HFFc6 (cell line): ENCODE measurements around the gene CAPN12. TPM values are rescaled to one million over a fixed set of nuclear protein-coding genes. Genes with fewer than 3 reads are reported as not detected.
"Not testable (repeated sequence)": the region's sequence is repeated elsewhere in the genome, so short reads cannot be mapped to it uniquely, and the experiment has no call there.

ENCODE experiments used
- DNase-seq: peaks from one replicate; pipeline ENCODE4 v3.0.0-alpha.2; 2018
- H3K27ac Mint-ChIP-seq: 2 replicates; pipeline ENCODE4 v1.8.0; 2020; ENCODE audit warnings: mild to moderate bottlenecking, mixed read lengths
- H3K27me3 Mint-ChIP-seq: 2 replicates; pipeline ENCODE4 v1.8.0; 2021; ENCODE audit warnings: mild to moderate bottlenecking, moderate library complexity, mixed read lengths; ENCODE audit not compliant: insufficient read depth
- H3K36me3 Mint-ChIP-seq: 2 replicates; pipeline ENCODE4 v1.8.0; 2021; ENCODE audit warnings: low read depth, mixed read lengths
- H3K4me1 Mint-ChIP-seq: 2 replicates; pipeline ENCODE4 v1.8.0; 2020; ENCODE audit warnings: low read depth, mixed read lengths
- H3K4me3 Mint-ChIP-seq: 2 replicates; pipeline ENCODE4 v1.8.0; 2020; ENCODE audit warnings: mild to moderate bottlenecking, moderate library complexity, mixed read lengths
- H3K9me3 Mint-ChIP-seq: 2 replicates; pipeline ENCODE4 v1.8.0; 2020; ENCODE audit warnings: mild to moderate bottlenecking, mixed read lengths
- total RNA-seq, 6 experiments: library from RNA; stranded (reverse); fragmentation: NEBNext Ultra II Directional; extraction: Animal tissue kit (Norgen Biotek cat#: 25700); gene quantifications; 2 replicates in 1 of 6; 3 replicates in 5 of 6; pipeline ENCODE4 v1.2.3, GENCODE V29; 2021
- TF ChIP-seq, protein P1 (sequence below): fragments of 200-600 bp; sonication (generic); IDR thresholded peaks from 2 replicates; pipeline ENCODE4 v1.5.0; 2021; ENCODE audit warnings: antibody characterized with exemption, mild to moderate bottlenecking

CAPN12 gene
- total RNA-seq, 6 experiments from 2014 or later = 0.09 to 0.45 (median 0.19) TPM

DNA sequence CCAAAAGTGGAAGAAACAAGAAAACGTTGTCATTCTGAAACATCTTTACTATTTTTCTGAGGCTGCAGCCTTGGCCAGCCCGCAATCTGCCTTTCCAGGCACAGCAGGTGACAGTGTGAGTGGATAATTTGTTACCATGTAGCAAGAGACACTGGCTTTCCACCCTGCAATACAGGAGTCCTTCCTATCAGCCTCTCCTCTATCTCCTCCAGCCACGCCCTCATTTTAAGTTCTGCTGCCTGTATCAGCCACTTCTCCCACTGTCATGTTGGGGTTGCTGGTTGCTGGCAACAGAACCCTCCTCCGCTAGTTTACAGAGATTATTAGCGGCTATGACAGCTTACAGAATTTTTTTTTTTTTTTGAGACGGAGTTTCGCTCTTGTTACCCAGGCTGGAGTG, 36.8 kb upstream of the CAPN12 start:
- H3K4me3 Mint-ChIP-seq = no peak overlapping the region
- TF ChIP-seq, protein P1, sequence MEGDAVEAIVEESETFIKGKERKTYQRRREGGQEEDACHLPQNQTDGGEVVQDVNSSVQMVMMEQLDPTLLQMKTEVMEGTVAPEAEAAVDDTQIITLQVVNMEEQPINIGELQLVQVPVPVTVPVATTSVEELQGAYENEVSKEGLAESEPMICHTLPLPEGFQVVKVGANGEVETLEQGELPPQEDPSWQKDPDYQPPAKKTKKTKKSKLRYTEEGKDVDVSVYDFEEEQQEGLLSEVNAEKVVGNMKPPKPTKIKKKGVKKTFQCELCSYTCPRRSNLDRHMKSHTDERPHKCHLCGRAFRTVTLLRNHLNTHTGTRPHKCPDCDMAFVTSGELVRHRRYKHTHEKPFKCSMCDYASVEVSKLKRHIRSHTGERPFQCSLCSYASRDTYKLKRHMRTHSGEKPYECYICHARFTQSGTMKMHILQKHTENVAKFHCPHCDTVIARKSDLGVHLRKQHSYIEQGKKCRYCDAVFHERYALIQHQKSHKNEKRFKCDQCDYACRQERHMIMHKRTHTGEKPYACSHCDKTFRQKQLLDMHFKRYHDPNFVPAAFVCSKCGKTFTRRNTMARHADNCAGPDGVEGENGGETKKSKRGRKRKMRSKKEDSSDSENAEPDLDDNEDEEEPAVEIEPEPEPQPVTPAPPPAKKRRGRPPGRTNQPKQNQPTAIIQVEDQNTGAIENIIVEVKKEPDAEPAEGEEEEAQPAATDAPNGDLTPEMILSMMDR = no peak
- no peak overlapping the region for H3K27ac Mint-ChIP-seq
- no peaks in the 10 kb centered on the region for H3K9me3 Mint-ChIP-seq
- H3K4me1 Mint-ChIP-seq = no peaks in the 10 kb centered on the region
- peaks cover 11% of the 10 kb centered on the region for H3K27me3 Mint-ChIP-seq
- DNase-seq = no peak
- H3K36me3 Mint-ChIP-seq = no peaks in the 10 kb centered on the region

DNA sequence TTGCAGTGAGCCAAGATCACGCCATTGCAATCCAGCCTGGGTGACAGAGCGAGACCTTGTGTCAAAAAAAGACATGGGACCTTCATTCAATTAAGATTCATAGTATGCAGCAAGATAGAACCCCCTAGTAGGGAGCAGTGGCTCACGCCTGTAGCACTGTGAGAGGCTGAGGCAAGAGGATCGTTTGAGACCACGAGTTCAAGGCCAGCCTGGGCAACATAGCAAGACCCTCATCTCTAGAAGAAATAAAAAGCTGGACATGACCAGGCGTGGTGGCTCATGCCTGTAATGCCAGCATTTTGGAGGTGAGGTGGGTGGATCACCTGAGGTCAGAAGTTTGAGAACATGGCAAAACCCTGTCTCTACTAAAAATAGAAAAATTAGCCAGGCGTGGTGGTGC, 36.2 kb upstream of the CAPN12 start:
- Mint-ChIP-seq H3K27me3 (peaks cover 11% of the 10 kb centered on the region), H3K9me3 (no peaks in the 10 kb centered on the region), H3K36me3 (no peaks in the 10 kb centered on the region)

DNA sequence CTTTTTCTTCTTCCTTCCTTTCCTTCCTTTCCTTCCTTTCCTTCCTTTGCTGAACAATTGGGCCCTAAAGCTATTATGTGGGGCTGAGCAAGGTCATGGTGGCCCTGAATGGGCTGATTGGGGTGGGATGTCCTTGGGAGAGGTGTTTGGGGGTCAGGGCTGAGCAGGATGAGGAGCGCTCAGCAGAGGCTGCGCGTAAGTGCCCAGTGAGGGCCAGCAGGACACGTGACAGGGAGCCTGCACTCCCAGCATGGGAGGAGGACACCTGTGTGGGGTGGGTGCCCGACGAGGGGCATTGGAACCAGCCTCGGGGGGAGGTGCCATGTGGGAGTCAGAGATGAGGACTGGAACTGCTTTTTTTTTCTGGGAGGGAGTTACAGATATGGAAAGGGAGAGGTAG, 34.5 kb upstream of the CAPN12 start:
- H3K36me3 Mint-ChIP-seq = no peaks in the 10 kb centered on the region
- peaks cover 14% of the 10 kb centered on the region for H3K27me3 Mint-ChIP-seq
- no peaks in the 10 kb centered on the region for H3K9me3 Mint-ChIP-seq
- no peak overlapping the region for H3K27ac Mint-ChIP-seq
- H3K4me1 Mint-ChIP-seq = no peaks in the 10 kb centered on the region
- no peak overlapping the region for H3K4me3 Mint-ChIP-seq
- TF ChIP-seq, protein P1 = no peak
- DNase-seq = no peak

More for the DNA sequence above, 36.2 kb upstream of the CAPN12 start:
- Mint-ChIP-seq H3K27ac (no peak overlapping the region), H3K4me1 (no peaks in the 10 kb centered on the region), H3K4me3 (no peak overlapping the region)
- TF ChIP-seq, protein P1 = no peak
- DNase-seq = no peak

DNA sequence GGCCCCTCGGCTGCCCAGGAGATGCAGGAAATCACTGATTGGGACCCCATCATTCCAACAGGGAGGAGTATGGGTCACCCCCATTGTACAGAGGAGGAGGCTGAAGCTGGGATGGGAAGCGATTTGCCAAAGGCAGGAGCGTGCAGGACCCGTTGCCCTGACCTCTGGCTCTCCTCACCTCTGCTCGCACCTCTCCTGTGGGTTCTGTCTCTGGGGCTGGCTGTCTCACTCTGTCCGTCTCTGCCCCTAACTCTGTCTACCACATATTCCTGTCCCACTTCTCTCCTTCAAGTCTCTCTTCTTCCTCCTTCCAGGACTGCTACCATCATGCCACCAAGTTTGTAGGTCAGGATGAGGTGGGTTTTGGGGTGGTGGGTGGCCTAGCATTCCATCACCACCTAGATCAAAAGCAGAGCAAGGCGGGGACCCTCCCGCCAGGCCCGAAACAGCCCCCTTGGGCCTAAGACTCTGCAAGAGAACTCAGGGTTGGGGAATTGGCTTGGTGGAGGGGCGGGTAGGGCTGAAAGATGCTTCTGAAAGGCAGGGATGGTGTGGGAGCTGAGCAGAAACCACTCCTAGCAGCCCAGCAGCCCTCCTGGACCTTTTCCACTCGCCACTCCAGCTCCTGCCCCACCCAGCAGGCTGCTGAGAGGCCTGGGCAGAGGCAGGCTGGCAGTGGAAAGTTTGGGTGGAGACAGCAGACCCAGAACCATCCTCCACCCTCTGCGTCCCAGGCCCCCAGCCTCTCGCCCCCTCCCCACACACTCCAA, 30.1 kb upstream of the CAPN12 start:
- Mint-ChIP-seq H3K27ac (no peak overlapping the region), H3K9me3 (no peaks in the 10 kb centered on the region), H3K4me1 (no peaks in the 10 kb centered on the region), H3K36me3 (no peaks in the 10 kb centered on the region), H3K27me3 (peaks cover 10% of the 10 kb centered on the region), H3K4me3 (no peak overlapping the region)
- no peak for DNase-seq
- TF ChIP-seq, protein P1 = no peak

DNA sequence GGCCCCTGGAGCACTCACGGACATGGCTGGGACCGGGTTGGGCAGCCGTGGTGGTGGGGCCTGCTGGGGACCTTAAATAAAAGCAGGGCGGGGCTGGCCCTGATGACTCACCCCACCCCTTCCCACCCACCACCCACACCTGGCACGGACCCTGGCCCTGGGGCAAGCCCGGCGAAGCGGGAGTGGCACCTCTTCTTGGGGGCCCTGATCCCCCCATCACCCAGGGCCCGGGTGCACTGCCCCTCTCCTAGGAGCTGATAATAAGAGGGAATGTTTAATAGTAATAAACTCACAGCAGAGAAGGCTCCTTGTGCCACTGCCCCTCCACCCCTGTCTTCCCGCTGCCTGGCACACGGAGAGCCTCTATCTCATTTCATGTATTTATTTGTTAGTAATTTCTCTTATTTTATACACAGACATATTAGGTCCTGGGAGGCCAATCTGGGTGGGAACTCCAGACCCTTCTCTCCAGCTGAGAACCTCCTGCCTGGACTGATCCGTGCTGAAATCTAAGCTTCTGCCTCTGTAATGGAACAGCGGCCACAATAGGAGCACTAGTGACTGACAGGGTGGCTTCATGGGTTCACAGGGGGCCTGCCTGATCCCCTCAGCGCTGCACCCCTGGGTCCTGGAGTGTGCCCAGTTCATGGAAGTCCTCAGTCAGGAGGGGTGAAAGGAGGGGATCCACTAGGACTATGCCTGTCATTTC, 29.3 kb upstream of the CAPN12 start, which contains the start of gene LGALS7:
LGALS7 (minus strand) TSS at position 49 of the 709 bp plus-strand sequence; CDS start at position 24, 25 bp downstream.
- no peaks in the 10 kb centered on the region for H3K4me1 Mint-ChIP-seq
- DNase-seq = no peak
- no peak within 1 kb of the TSS for H3K4me3 Mint-ChIP-seq
- H3K27ac Mint-ChIP-seq = no peak within 1 kb of the TSS
- no peaks in the 10 kb centered on the region for H3K9me3 Mint-ChIP-seq
- no peaks in the 10 kb centered on the region for H3K36me3 Mint-ChIP-seq
- peaks cover 7% of the 10 kb centered on the region for H3K27me3 Mint-ChIP-seq
- TF ChIP-seq, protein P1 = no peak

DNA sequence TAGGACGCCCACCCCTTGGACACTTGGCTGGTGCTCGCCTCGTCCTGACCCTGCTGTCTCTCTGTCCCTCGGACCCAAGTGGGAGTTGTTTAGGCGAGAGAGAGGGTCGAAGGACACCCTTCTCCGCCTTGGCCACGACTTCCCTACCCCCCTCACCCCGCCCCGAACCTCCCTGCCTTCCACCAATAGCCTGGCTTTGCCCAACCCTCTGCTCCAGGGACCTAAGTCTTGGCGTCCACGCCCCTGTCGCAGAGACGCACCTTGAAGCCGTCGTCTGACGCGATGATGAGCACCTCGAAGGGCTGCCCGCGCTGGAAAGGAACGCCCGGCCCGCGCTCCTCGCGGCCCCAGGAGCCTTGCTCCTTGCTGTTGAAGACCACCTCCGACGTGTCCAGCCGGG, 27.3 kb upstream of the CAPN12 start:
- not testable (repeated sequence) for H3K36me3 Mint-ChIP-seq, H3K4me1 Mint-ChIP-seq, H3K4me3 Mint-ChIP-seq, H3K27me3 Mint-ChIP-seq, H3K9me3 Mint-ChIP-seq, DNase-seq, H3K27ac Mint-ChIP-seq

DNA sequence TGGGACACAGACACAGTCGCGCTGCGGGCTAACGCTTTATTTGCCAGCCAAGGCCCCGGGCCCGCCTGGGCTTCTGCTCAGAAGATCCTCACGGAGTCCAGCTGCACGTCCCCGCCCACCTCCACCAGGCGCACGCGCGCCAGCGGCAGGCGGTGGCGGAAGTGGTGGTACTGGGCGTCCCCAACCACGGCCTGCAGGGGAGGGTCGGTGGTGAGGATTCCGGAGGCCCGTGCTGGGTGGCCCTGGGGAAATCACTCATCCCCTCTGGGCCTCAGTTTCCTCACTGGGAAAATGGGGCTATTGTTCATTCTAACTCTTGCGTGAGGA, 26.6 kb upstream of the CAPN12 start:
- not testable (repeated sequence) for DNase-seq, H3K4me1 Mint-ChIP-seq, H3K9me3 Mint-ChIP-seq, H3K27ac Mint-ChIP-seq, H3K27me3 Mint-ChIP-seq, H3K36me3 Mint-ChIP-seq, H3K4me3 Mint-ChIP-seq

DNA sequence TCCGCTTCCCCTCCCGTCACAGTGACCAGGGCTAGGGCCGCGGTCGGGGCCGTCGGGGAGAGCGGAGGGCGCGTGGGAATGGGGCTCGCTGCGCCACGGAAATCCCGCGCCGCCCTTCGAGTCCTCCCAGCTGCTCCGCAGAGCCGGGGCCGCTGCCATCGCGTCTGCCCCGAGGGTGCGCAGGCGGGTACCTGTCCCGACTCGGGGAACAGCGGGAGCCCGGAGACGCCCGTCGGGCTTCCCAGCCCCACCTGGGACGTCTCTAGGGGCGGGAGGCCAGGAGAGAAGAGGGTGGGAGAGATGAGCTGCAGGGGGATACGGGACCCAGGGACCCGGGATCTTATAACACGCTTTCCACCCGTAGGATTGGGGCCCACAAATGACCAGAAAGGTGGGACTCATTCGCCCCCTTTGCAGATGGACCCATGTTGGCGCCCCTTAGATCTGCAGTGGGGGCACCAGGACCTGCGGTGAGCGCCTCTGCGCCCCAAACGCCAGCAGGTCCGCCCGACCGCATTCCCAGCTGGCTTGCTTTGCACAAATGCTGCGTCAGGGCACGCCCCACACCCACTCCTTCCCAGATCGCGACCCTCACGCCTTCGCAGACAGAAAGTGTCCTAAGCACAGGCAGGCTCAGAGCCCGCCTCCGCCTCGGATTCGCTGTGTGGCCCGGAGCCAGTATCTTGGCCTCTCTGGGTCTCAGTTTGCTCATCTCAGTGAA, 26.1 kb upstream of the CAPN12 start:
- H3K36me3 Mint-ChIP-seq = not testable (repeated sequence)

More for the DNA sequence above, 26.1 kb upstream of the CAPN12 start:
- not testable (repeated sequence) for H3K27me3 Mint-ChIP-seq, H3K27ac Mint-ChIP-seq, H3K4me1 Mint-ChIP-seq, DNase-seq, H3K4me3 Mint-ChIP-seq, H3K9me3 Mint-ChIP-seq
